GM18498 (cell line): ENCODE data around the gene TOP2B.

Experiments
- ATAC-seq: cut with Tn5 transposase; IDR thresholded peaks from one replicate; pipeline ENCODE4 v1.9.1; 2021; ENCODE audit warnings: mild to moderate bottlenecking, moderate library complexity; ENCODE audit not compliant: unreplicated experiment

Gene TOP2B

GRCh38 chr3:25673738-25674298, 9.1 kb upstream of the TOP2B start:
- no peak for ATAC-seq

DNA sequence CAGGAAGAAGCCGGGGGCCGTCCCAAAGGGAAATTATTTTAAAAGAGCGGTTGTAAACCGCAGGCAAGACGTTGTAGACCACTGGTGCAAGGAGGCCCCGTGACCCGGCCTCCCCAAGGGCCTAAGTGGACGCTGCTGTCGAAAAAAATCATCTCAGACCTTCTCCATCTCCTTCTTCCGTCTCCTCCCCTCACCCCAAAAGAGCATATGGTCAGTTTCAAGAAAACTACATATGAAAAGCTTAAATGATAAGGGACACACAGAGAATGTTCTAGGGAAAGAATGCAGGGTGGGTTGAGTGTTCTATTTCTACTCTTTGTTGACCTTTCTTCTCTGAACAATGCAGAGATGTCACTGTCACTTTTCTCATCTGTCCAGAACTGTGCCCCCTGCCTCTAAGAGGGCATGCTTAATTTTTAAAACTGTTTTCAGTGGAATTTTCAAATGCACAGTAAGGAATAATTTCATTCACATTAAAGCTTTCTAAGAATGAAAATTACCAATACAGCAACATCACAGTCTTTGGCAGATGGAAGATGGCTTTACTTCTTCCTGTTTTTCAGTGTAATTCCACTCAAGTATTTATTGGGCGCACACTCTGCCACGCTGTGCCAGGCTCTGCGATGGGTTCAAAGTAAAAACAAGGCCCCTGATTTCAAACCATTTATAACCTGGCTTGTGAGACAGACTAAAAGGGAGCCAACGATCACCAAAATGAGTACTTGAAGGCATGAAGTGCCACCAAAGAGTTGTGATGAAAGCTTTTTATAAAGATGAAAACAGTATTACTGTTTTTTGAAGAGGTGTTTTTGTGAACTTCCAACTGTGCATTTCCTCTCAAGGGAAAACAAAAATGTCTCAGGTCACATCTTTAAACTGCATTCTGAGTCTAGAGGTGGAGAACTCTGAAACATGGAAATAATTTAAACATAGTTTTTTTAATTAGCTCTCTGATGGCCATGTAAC, 891 bp upstream of the TOP2B start:
- peak; percentile 16 for ATAC-seq

DNA sequence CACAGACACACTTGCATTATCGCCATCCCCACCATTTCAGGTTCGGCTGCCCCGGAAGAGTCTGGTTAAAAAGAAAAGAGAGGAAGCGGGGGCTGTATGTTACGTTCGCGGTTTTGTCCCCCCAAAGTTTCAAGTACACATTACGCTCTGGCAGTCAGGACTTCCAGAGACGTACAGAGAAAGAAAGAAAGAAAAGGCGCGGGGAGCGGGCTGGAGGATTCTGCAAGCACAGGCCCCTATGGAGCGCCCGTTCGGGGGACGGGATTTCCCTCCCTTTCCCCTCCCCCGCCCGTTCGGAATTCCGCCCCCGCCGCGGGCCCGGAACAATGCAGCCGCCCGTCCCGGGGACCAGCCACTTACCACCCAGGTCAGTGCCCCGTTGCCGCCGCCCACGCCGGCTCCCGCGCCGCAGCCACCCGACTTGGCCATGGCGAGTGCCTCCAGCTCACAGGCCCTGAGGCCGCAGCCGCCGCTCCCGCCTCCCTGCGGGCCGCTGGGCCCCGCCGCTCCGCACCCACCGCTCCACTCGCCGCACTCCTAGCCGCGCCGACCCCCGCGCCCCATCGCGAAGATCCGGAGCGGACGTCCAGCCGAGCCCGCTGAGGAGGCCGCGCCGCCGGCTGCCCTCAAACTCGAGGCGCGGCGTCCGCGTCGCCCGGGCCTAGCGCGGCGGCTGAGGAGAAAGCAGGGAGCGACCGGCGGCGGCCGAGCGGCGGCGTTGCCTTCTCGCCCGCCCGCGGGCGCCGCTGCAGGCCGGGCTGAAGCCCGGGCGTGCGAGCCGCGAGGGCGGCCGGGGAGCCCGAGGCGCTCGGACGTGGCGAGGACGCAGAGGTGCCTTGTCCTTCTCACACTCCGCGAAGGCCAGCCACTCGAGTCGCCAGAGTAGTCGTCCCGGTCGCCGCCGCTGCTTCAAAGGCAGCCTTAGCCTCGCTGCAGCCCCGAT, 567 bp downstream of the TOP2B start:
- peak; percentile 44 for ATAC-seq

GRCh38 chr3:25663347-25663868, 1.3 kb downstream of the TOP2B start:
- peak; percentile 19 for ATAC-seq

- no peak for ATAC-seq
Measured at GRCh38 chr3:25662736-25663320, 1.9 kb downstream of the TOP2B start.

- ATAC-seq: no peak
Measured at GRCh38 chr3:25661694-25662437, 2.8 kb downstream of the TOP2B start.

DNA sequence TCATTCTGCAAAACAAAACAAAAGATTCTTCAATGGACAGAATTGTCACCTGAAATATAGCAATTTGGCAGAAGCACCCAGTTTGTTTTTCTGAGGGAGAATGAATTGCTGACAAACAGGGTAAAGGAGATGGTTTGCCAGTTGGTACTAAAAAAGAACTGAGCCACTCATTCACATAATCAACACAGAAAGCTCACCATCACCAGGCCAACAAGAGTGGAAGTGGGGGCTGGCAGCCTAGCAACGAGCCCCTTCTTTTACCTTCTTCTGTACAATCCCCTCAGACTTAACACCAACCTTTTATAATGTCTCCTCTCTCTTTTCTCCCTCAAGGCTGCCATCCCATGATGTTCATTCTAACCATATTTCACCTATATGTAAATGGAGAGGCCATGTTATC, 5.9 kb downstream of the TOP2B start:
- ATAC-seq: no peak

DNA sequence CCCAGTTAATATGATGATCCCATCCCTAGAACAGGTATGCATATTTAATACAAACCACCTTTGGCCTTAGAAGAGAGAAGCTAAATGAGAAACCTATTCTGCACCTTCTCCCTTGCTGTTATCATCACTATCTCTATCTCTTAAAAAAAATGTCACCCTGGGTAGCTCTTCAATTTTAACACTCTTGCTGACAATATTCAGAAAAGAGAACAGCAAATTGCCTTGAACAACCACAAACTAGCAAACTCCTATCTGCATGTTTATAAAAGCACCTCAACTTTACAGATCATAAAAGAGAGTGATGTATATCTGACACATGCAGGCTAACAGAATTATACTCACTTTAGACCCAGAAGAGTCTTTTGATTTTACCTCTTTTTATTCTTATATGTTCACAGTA, 7.4 kb downstream of the TOP2B start:
- no peak for ATAC-seq

GRCh38 chr3:25655659-25656058, 9.0 kb downstream of the TOP2B start:
- no peak for ATAC-seq

DNA sequence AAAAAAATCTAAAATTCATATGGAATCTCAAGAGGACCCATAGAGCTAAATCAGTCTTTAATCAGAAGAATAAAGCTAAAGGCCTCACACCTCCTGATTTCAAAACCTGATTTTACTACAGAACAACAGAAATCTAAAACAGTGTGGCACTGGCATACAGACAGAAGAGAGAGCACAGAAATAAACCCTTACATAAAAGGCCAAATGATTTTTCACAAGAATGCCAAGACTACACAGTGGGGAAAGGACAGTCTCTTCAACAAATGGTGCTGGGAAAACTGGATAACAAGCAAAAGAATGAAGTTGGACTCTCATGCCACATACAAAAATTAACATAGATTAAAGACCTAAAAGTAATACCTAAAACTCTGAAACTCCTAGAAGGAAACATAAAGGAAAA, 10.1 kb downstream of the TOP2B start:
- ATAC-seq: no peak

- no peak for ATAC-seq
Measured at GRCh38 chr3:25653322-25653721, 11.4 kb downstream of the TOP2B start.

DNA sequence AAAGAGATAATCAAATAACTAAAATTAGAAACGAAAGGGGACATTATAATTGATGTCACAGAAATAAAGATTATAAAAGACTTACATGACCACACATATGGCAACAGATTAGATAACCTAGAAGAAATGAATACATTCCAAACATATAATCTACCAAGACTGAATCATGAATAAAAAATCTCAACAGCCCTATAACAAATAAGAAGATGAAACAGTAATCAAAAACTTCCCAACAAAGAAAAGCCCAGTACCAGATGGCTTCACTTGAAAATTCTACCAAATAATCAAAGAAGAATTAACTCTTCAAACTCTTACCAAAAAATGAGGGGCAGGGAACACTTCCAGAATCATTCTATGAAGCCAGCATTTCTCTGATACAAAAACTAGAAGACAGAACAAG, 11.8 kb downstream of the TOP2B start:
- ATAC-seq: no peak

DNA sequence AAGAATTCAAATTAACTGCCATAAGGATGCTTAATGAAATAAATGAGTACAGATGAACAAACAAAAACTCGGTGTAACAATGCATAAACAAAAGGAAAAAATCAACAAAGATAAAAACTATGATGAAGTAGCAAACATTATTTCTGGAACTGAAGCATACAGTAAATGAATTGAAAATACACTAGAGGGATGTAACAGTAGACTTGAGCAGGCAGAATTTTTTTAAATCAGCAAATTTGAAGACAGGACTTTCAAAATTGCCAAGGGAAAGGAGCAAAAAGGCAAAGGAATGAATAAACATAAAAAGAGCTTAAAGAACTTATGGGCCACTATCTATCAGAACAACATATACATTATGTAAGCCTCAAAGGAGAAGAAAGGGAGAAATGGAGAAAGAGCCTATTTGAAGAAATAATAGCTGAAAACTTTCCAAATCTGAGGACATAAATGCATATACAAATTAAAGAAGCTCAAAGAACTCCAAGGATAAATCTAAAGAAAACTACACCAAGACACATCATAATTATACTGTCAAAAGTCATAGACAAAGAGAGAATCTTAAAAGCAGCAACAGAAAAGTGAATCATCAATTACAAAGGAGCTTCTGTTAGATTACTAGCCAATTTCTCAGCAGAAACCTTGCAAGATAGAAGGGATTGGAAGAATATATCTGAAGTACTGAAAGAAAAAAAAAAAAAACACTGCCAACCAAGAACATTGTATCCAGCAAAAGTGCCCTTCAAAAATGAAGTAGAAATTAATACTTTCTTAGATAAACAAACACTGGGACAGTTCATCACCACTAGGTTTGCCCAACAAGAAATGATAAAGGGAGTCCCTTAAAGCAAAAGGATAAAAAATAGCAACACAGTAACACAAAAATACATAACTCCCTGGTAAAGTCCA, 15.5 kb downstream of the TOP2B start:
- no peak for ATAC-seq

DNA sequence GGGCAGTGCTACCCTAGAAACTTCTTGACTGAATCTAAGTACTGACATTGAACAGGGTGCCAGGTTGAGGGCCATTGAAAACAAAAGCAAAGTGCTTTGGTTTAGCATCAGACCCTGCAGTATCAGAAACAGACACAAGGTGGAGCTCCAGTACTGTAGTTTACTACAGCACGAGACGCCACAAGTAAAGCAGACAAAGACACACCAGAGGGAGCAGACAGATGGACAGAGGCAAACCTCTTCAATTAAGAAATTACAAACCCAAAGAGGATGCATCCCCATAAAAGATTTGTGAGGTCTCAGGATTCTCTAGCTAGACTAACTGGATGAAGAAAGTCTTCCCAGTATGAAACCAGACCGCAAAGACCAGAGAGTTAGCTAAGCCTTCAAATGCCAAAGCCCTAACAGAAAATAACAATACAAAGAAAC, 16.6 kb downstream of the TOP2B start:
- peak; percentile 97 for ATAC-seq

DNA sequence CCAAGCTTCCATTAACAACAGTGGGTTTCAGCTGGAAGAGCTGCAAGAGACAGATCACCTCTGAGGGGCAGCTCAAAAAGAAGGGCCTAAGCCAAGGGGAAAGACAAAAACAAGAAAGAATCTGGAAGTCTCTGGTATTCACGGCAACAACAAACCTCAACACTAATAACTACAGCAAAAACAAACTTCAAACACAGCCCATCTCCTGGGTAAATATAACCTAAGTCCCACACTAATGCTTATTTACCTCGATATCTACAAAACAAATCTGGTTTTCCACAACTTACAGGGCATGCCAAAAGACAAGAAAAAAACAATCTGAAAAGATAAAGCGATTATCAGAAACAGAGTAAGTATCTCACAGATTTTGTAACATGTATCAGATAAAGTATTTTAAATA, 29.7 kb downstream of the TOP2B start:
- no peak for ATAC-seq

DNA sequence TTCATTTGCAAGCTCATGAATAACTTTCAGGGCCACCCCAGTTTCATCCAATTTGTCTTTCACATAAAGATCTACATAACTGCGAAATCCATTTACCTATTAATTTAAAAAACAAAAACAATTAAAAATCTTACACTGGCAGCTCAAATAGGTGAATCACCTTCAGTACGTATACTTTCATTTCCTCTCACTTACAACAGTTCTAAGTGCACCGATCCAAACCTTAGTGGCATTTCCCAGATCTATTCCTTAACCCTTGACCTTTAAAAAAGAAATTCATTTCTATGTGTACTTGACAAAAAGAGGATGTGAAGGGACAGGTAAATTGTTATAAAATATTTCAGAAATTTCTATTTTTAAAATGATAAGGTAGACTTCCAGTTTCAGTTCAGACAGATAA, 30.8 kb downstream of the TOP2B start:
- ATAC-seq: no peak

GRCh38 chr3:25631989-25632388, 32.7 kb downstream of the TOP2B start:
- ATAC-seq: no peak

- ATAC-seq: no peak
Measured at GRCh38 chr3:25621087-25621486, 43.6 kb downstream of the TOP2B start.

DNA sequence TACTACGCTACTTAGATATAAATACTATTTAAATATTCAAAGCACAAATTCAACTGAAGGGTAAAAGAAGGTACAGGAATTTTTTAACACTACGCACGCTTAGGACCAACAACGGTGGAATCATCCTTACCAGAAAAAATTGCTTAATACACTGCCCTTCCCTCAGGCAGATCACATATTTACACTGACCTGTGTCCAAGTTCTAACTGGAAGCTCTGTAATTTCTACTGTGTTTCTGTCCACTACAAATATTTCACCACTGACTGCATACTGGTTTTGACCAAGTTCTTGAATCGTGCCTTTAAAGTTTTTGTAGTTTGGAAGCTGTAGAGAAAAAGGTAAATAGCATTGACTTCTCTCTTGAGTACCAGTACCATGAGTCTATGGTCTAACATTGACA, 44.2 kb downstream of the TOP2B start:
- no peak for ATAC-seq
